Astrocyte (in vitro differentiated cells and primary cell): ENCODE results near the gene HDAC8. TPM values are rescaled to one million over a fixed set of nuclear protein-coding genes. Genes with fewer than 3 reads are reported as not detected.
"Not testable (repeated sequence)": the region's sequence is repeated elsewhere in the genome, so short reads cannot be mapped to it uniquely, and the experiment has no call there.

Experiments
- DNase-seq: peaks from one replicate; pipeline ENCODE4 v3.0.0-alpha.2; 2010; ENCODE audit warnings: low read depth
- FAIRE-seq: peaks from 2 replicates; lab custom pipeline; 2011; peaks lifted over from hg19 to GRCh38; lab: Jason Lieb, UNC
- H2AFZ ChIP-seq: 2 replicates; pipeline ENCODE4 v1.6.0; 2012; ENCODE audit warnings: low read depth, low read length, inconsistent platforms
- H3K27ac ChIP-seq: 2 replicates; pipeline ENCODE4 v1.5.1; 2011; ENCODE audit warnings: low read depth, low read length, inconsistent platforms
- H3K27me3 ChIP-seq: 2 replicates; pipeline ENCODE4 v1.6.0; 2011; ENCODE audit warnings: low read length, inconsistent platforms; ENCODE audit not compliant: insufficient read depth
- H3K36me3 ChIP-seq: 2 replicates; pipeline ENCODE4 v1.5.1; 2011; ENCODE audit warnings: low read length, inconsistent platforms; ENCODE audit not compliant: insufficient read depth
- H3K4me1 ChIP-seq: 2 replicates; pipeline ENCODE4 v1.5.1; 2011; ENCODE audit warnings: low read length, inconsistent platforms; ENCODE audit not compliant: insufficient read depth
- H3K4me2 ChIP-seq: 2 replicates; pipeline ENCODE4 v1.6.0; 2012; ENCODE audit warnings: low read length, inconsistent platforms
- H3K4me3 ChIP-seq: 2 replicates; pipeline ENCODE4 v1.5.1; 2011; ENCODE audit warnings: low read depth, mild to moderate bottlenecking, low read length, inconsistent platforms; ENCODE audit not compliant: insufficient read depth
- H3K79me2 ChIP-seq: 2 replicates; pipeline ENCODE4 v1.6.0; 2012; ENCODE audit warnings: mild to moderate bottlenecking, low read length, inconsistent platforms; ENCODE audit not compliant: insufficient read depth
- H3K9ac ChIP-seq: 2 replicates; pipeline ENCODE4 v1.6.0; 2012; ENCODE audit warnings: mild to moderate bottlenecking, low read length, inconsistent platforms
- H3K9me3 ChIP-seq: 2 replicates; pipeline ENCODE4 v1.5.1; 2012; ENCODE audit warnings: low read depth, mild to moderate bottlenecking, low read length, inconsistent platforms; ENCODE audit not compliant: insufficient read depth
- H4K20me1 ChIP-seq: 2 replicates; pipeline ENCODE4 v1.6.0; 2012; ENCODE audit warnings: low read length, inconsistent platforms; ENCODE audit not compliant: insufficient read depth
- H3K27ac Mint-ChIP-seq: one replicate; pipeline ENCODE4 v1.8.0; 2021; ENCODE audit warnings: mild to moderate bottlenecking, mixed read lengths; ENCODE audit not compliant: unreplicated experiment
- H3K27me3 Mint-ChIP-seq: one replicate; pipeline ENCODE4 v1.8.0; 2021; ENCODE audit warnings: low read depth, mixed read lengths; ENCODE audit not compliant: unreplicated experiment
- H3K36me3 Mint-ChIP-seq: one replicate; pipeline ENCODE4 v1.8.0; 2021; ENCODE audit warnings: low read depth, mixed read lengths; ENCODE audit not compliant: unreplicated experiment
- H3K4me1 Mint-ChIP-seq: one replicate; pipeline ENCODE4 v1.8.0; 2021; ENCODE audit warnings: low read depth, mixed read lengths; ENCODE audit not compliant: unreplicated experiment
- H3K4me3 Mint-ChIP-seq: one replicate; pipeline ENCODE4 v1.8.0; 2021; ENCODE audit warnings: mild to moderate bottlenecking, moderate library complexity, mixed read lengths; ENCODE audit not compliant: unreplicated experiment
- H3K9me3 Mint-ChIP-seq: one replicate; pipeline ENCODE4 v1.8.0; 2021; ENCODE audit warnings: mild to moderate bottlenecking, mixed read lengths; ENCODE audit not compliant: unreplicated experiment
- CTCF ChIP-seq: IDR thresholded peaks from 2 replicates; pipeline ENCODE4 v1.5.1; 2011; ENCODE audit warnings: low read depth, mild to moderate bottlenecking, inconsistent platforms, low read length, moderate library complexity; ENCODE audit not compliant: insufficient read depth
- EZH2 ChIP-seq: IDR thresholded peaks from 2 replicates; pipeline ENCODE4 v1.6.1; 2012; ENCODE audit warnings: mild to moderate bottlenecking, low read length, inconsistent platforms; ENCODE audit not compliant: insufficient read depth
- total RNA-seq: library from RNA; stranded (reverse); gene quantifications from 2 replicates; pipeline ENCODE4 v1.2.1, GENCODE V29; 2021

Gene HDAC8
- total RNA-seq, 1 donor from 2014 or later = 23.6 TPM

- no peak for DNase-seq
- TF ChIP-seq CTCF = no peak
- no peak for TF ChIP-seq EZH2
- H4K20me1 ChIP-seq = no peaks in the 10 kb centered on the region
Observed at GRCh38 chrX:72340041-72340440, 232.6 kb downstream of the HDAC8 start.

GRCh38 chrX:72330131-72330530, 242.5 kb downstream of the HDAC8 start:
- Mint-ChIP-seq H3K4me3 (no peak overlapping the region), H3K9me3 (no peaks in the 10 kb centered on the region), H3K27me3 (no peaks in the 10 kb centered on the region), H3K27ac (no peak overlapping the region), H3K36me3 (peaks cover 1% of the 10 kb centered on the region), H3K4me1 (no peaks in the 10 kb centered on the region)
- Histone ChIP-seq H3K4me3 (no peak overlapping the region), H3K27me3 (no peaks in the 10 kb centered on the region), H2AFZ (no peak overlapping the region), H3K27ac (no peak overlapping the region), H4K20me1 (no peaks in the 10 kb centered on the region), H3K4me1 (no peaks in the 10 kb centered on the region), H3K79me2 (no peaks in the 10 kb centered on the region), H3K36me3 (no peaks in the 10 kb centered on the region), H3K9me3 (no peaks in the 10 kb centered on the region), H3K4me2 (no peak overlapping the region), H3K9ac (no peak overlapping the region)
- FAIRE-seq (no peak), DNase-seq (no peak)
- TF ChIP-seq CTCF = no peak
- TF ChIP-seq EZH2 = no peak

More at GRCh38 chrX:72340041-72340440, 232.6 kb downstream of the HDAC8 start:
- no peak overlapping the region for H3K27ac ChIP-seq
- no peaks in the 10 kb centered on the region for H3K9me3 Mint-ChIP-seq
- no peak overlapping the region for H3K27ac Mint-ChIP-seq
- no peaks in the 10 kb centered on the region for H3K9me3 ChIP-seq
- no peaks in the 10 kb centered on the region for H3K27me3 Mint-ChIP-seq
- H3K79me2 ChIP-seq = no peaks in the 10 kb centered on the region
- no peak overlapping the region for H3K9ac ChIP-seq
- no peak overlapping the region for H3K4me3 ChIP-seq
- H3K36me3 ChIP-seq = no peaks in the 10 kb centered on the region
- no peaks in the 10 kb centered on the region for H3K4me1 Mint-ChIP-seq
- H3K4me1 ChIP-seq = no peaks in the 10 kb centered on the region
- FAIRE-seq = no peak
- H2AFZ ChIP-seq = no peak overlapping the region
- H3K4me3 Mint-ChIP-seq = no peak overlapping the region
- no peaks in the 10 kb centered on the region for H3K36me3 Mint-ChIP-seq
- no peak overlapping the region for H3K4me2 ChIP-seq
- no peaks in the 10 kb centered on the region for H3K27me3 ChIP-seq

GRCh38 chrX:72326605-72327300, 245.9 kb downstream of the HDAC8 start:
- H3K9ac ChIP-seq = no peak overlapping the region
- H3K36me3 ChIP-seq = no peaks in the 10 kb centered on the region
- no peak overlapping the region for H3K27ac ChIP-seq
- DNase-seq (no peak), FAIRE-seq (peak; percentile 41)
- Mint-ChIP-seq H3K27me3 (no peaks in the 10 kb centered on the region), H3K4me1 (no peaks in the 10 kb centered on the region), H3K4me3 (no peak overlapping the region), H3K27ac (no peak overlapping the region), H3K36me3 (no peaks in the 10 kb centered on the region), H3K9me3 (no peaks in the 10 kb centered on the region)
- H3K79me2 ChIP-seq = no peaks in the 10 kb centered on the region
- H4K20me1 ChIP-seq = no peaks in the 10 kb centered on the region
- H3K9me3 ChIP-seq = no peaks in the 10 kb centered on the region
- H3K27me3 ChIP-seq = no peaks in the 10 kb centered on the region
- no peak overlapping the region for H3K4me3 ChIP-seq
- H3K4me1 ChIP-seq = no peaks in the 10 kb centered on the region
- TF ChIP-seq EZH2 = no peak
- H2AFZ ChIP-seq = no peak overlapping the region
- no peak overlapping the region for H3K4me2 ChIP-seq

GRCh38 chrX:72319651-72320050, 253.0 kb downstream of the HDAC8 start:
- H3K4me1 Mint-ChIP-seq, H3K27me3 ChIP-seq, H3K36me3 ChIP-seq, H3K79me2 ChIP-seq, H3K4me3 ChIP-seq, H3K4me3 Mint-ChIP-seq, H4K20me1 ChIP-seq, H2AFZ ChIP-seq, H3K9me3 Mint-ChIP-seq, H3K9me3 ChIP-seq, H3K4me2 ChIP-seq, H3K27ac Mint-ChIP-seq, H3K36me3 Mint-ChIP-seq, H3K9ac ChIP-seq, H3K27ac ChIP-seq, H3K4me1 ChIP-seq, FAIRE-seq, DNase-seq: not testable (repeated sequence)
- H3K27me3 Mint-ChIP-seq = peaks cover 12% of the 10 kb centered on the region
